Stimulated activated CD8-positive, alpha-beta memory T cell treated with anti-CD3 and anti-CD28 coated beads, Interleukin-12 subunit alpha, Interleukin-12 subunit beta, amount 100 ng/mL, for 4 hours (primary cell): ENCODE data around the gene LAMA2.

Source experiments
- DNase-seq: peaks from one replicate; pipeline ENCODE4 v3.0.0-alpha.2; 2020; ENCODE audit warnings: low read depth

The LAMA2 gene

GRCh38 chr6:129210684-129211083, 327.7 kb downstream of the LAMA2 start:
- DNase-seq = no peak

GRCh38 chr6:129211626-129212025, 328.7 kb downstream of the LAMA2 start:
- no peak for DNase-seq

- DNase-seq = no peak
Measured at GRCh38 chr6:129212081-129212480, 329.1 kb downstream of the LAMA2 start.

GRCh38 chr6:129215246-129215645, 332.3 kb downstream of the LAMA2 start:
- DNase-seq = no peak

GRCh38 chr6:129215916-129216520, 333.1 kb downstream of the LAMA2 start:
- no peak for DNase-seq

- DNase-seq = no peak
Measured at GRCh38 chr6:129217701-129218100, 334.8 kb downstream of the LAMA2 start.

- DNase-seq = no peak
Measured at GRCh38 chr6:129233458-129234134, 350.7 kb downstream of the LAMA2 start.

- no peak for DNase-seq
Measured at GRCh38 chr6:129235167-129236000, 352.4 kb downstream of the LAMA2 start.

GRCh38 chr6:129236001-129236517, 353.1 kb downstream of the LAMA2 start:
- DNase-seq = no peak

GRCh38 chr6:129238991-129239390, 356.1 kb downstream of the LAMA2 start:
- DNase-seq = no peak

GRCh38 chr6:129239825-129240491, 357.0 kb downstream of the LAMA2 start:
- no peak for DNase-seq

GRCh38 chr6:129240492-129240853, 357.5 kb downstream of the LAMA2 start:
- no peak for DNase-seq

GRCh38 chr6:129242546-129242945, 359.6 kb downstream of the LAMA2 start:
- DNase-seq = no peak

- DNase-seq = no peak
Measured at GRCh38 chr6:129243377-129243776, 360.4 kb downstream of the LAMA2 start.

GRCh38 chr6:129248946-129249345, 366.0 kb downstream of the LAMA2 start:
- no peak for DNase-seq

GRCh38 chr6:129251669-129252376, 368.9 kb downstream of the LAMA2 start:
- peak; percentile 9 for DNase-seq

- DNase-seq = no peak
Measured at GRCh38 chr6:129252377-129253071, 369.6 kb downstream of the LAMA2 start.

GRCh38 chr6:129253242-129253641, 370.3 kb downstream of the LAMA2 start:
- DNase-seq = no peak

- no peak for DNase-seq
Measured at GRCh38 chr6:129253727-129254126, 370.8 kb downstream of the LAMA2 start.

GRCh38 chr6:129257196-129257595, 374.3 kb downstream of the LAMA2 start:
- DNase-seq = no peak

- no peak for DNase-seq
Measured at GRCh38 chr6:129262661-129263060, 379.7 kb downstream of the LAMA2 start.
